Breast epithelium (tissue), 4 donors: ENCODE measurements around the gene ALDH1A3. TPM values are rescaled to one million over a fixed set of nuclear protein-coding genes. Genes with fewer than 3 reads are reported as not detected.

Source experiments
- DNase-seq, 2 donors: peaks; one replicate each; pipeline ENCODE4 v3.0.0-alpha.2; 2019; ENCODE audit warnings: low spot score in 2 of 2
- H3K27ac ChIP-seq, 2 donors: fragments of 200-600 bp; sonication (generic) in 1 of 2; one replicate each; pipeline ENCODE4 v1.5.1; 2016 to 2019; ENCODE audit warnings: mild to moderate bottlenecking in 1 of 2
- H3K27me3 ChIP-seq, 2 donors: fragments of 200-600 bp; sonication (generic) in 1 of 2; one replicate each; pipeline versions ENCODE4 v1.5.1 to v1.6.0; 2017 to 2019; ENCODE audit warnings: control low read depth in 1 of 2, mild to moderate bottlenecking in 1 of 2
- H3K36me3 ChIP-seq: fragments of 200-600 bp; one replicate; pipeline ENCODE4 v1.5.1; 2019
- H3K4me1 ChIP-seq, 2 donors: fragments of 200-600 bp; sonication (generic); one replicate each; pipeline ENCODE4 v1.5.1; 2016 to 2019; ENCODE audit warnings: control low read depth in 1 of 2
- H3K4me3 ChIP-seq, 3 donors: fragments of 200-600 bp; sonication (generic); 1 replicate in 2 of 3; 2 replicates in 1 of 3; pipeline ENCODE4 v1.5.1; 2016 to 2019; ENCODE audit warnings: mild to moderate bottlenecking in 3 of 3, moderate library complexity in 2 of 3
- H3K9me3 ChIP-seq, 2 donors: fragments of 200-600 bp; sonication (generic) in 1 of 2; one replicate each; pipeline ENCODE4 v1.5.1; 2016 to 2019; ENCODE audit warnings: control low read depth in 1 of 2
- POLR2A ChIP-seq: fragments of 450-650 bp; IDR thresholded peaks from one replicate; pipeline ENCODE4 v1.6.1; 2016; ENCODE audit warnings: antibody characterized with exemption, mild to moderate bottlenecking, moderate library complexity
- POLR2AphosphoS5 ChIP-seq, 3 donors: sonication (generic); formaldehyde crosslinking; IDR thresholded peaks; one replicate each; pipeline ENCODE4 v1.6.1; 2017; ENCODE audit warnings: antibody characterized with exemption in 3 of 3
- intact Hi-C: fragments of 100-400 bp; cut with DNase I; formaldehyde crosslinking; loops from one replicate; pipeline ENCODE4 v1.15.1; 2023; ENCODE audit warnings: low total_unique reads
- total RNA-seq, 3 donors: library from RNA; depleted of rRNA; stranded (reverse); fragments of >200 nt; gene quantifications; one replicate each; pipeline ENCODE4 v1.1.0, GENCODE V29; 2016
- TF ChIP-seq, protein P1 (sequence below), 3 donors: fragments of 450-650 bp; IDR thresholded peaks; one replicate each; pipeline ENCODE4 v1.5.1; 2016 to 2017; ENCODE audit warnings: antibody characterized with exemption in 3 of 3, mild to moderate bottlenecking in 3 of 3, moderate library complexity in 3 of 3

ALDH1A3 gene
- 100 to 1,000 TPM in 1 of 3 donors, 10 to 100 TPM in 2; 24.2 to 207 (median 44.9) TPM for total RNA-seq

DNA sequence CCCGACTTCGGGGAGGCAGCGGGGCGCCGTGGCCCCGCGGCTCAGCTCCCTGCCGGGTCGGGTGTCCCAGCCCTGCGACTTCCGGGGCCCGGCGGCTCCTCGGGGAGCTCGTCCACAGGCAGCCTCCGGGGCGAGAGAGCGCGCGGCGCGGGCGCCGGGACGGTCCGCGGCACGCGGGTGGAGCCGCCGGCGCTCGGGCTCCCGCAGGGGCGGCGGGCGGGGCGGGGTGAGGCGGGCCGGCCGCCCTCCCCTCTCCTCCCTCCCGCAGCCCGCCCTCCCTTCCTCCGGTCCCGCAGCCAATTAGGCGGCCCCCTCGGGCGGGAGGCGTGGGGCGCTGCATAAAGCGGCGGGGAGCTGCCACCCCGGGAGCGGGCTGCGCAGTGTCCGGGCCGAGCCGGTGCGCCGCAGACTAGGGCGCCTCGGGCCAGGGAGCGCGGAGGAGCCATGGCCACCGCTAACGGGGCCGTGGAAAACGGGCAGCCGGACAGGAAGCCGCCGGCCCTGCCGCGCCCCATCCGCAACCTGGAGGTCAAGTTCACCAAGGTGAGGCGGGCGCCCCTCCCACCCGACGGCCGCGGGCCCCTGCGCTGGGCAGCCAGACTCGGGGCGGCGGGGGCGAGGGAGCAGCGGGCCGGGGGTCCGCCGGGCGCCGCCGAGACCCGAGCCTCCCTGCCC, at the start of gene ALDH1A3:
Gene ALDH1A3 (plus strand): TSS at position 368 of the 675 bp plus-strand sequence. CDS start 77 bp downstream, at position 445.
- H3K4me3 ChIP-seq, result peak within 1 kb of the TSS; percentile 59 to 86 (median 65)
- no peak for DNase-seq
- TF ChIP-seq POLR2AphosphoS5 (IDR thresholded peaks at IDR 0.05) (peak in 1 of 3 donors; percentile 68), POLR2A (no peak)
- TF ChIP-seq, protein P1, sequence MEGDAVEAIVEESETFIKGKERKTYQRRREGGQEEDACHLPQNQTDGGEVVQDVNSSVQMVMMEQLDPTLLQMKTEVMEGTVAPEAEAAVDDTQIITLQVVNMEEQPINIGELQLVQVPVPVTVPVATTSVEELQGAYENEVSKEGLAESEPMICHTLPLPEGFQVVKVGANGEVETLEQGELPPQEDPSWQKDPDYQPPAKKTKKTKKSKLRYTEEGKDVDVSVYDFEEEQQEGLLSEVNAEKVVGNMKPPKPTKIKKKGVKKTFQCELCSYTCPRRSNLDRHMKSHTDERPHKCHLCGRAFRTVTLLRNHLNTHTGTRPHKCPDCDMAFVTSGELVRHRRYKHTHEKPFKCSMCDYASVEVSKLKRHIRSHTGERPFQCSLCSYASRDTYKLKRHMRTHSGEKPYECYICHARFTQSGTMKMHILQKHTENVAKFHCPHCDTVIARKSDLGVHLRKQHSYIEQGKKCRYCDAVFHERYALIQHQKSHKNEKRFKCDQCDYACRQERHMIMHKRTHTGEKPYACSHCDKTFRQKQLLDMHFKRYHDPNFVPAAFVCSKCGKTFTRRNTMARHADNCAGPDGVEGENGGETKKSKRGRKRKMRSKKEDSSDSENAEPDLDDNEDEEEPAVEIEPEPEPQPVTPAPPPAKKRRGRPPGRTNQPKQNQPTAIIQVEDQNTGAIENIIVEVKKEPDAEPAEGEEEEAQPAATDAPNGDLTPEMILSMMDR (IDR thresholded peaks at IDR 0.05), result no peak
- H3K27ac ChIP-seq, result peak within 1 kb of the TSS; percentile 72 to 79
- intact Hi-C loops, result no loop called here
- H3K4me1 ChIP-seq, result peaks cover 0 to 4% of the 10 kb centered on the region in 2 donors
- no peaks in the 10 kb centered on the region for H3K27me3 ChIP-seq
- H3K36me3 ChIP-seq, result no peaks in the 10 kb centered on the region
- H3K9me3 ChIP-seq, result no peaks in the 10 kb centered on the region

DNA sequence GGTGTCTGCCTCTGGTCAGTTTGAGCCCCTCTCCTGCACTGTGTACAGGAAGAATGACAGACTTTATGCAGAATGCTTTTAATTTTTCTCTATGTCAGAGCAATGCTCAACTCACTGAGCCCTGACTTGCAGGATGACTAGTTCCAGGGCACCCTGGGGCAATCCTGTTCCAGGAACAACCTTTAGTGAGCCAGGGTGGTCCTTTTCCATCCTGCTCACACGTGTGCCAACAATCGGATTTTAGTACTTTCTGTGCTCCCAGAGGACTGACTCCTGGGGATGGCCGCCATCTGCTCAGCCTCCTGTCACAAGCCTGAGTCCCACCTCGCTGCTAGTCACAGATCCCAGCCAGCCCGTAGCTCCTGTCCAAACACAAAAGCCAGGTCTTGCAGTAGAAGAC, 48.2 kb upstream of the ALDH1A3 start:
- H3K27me3 ChIP-seq, result no peaks in the 10 kb centered on the region
- intact Hi-C loops, result no loop called here
- DNase-seq, result no peak
- H3K36me3 ChIP-seq, result no peaks in the 10 kb centered on the region
- TF ChIP-seq, protein P1 (IDR thresholded peaks at IDR 0.05), result no peak
- TF ChIP-seq POLR2AphosphoS5 (IDR thresholded peaks at IDR 0.05) (no peak), POLR2A (no peak)
- no peaks in the 10 kb centered on the region for H3K4me1 ChIP-seq
- no peak overlapping the region for H3K27ac ChIP-seq
- no peak overlapping the region for H3K4me3 ChIP-seq
- H3K9me3 ChIP-seq, result no peaks in the 10 kb centered on the region

DNA sequence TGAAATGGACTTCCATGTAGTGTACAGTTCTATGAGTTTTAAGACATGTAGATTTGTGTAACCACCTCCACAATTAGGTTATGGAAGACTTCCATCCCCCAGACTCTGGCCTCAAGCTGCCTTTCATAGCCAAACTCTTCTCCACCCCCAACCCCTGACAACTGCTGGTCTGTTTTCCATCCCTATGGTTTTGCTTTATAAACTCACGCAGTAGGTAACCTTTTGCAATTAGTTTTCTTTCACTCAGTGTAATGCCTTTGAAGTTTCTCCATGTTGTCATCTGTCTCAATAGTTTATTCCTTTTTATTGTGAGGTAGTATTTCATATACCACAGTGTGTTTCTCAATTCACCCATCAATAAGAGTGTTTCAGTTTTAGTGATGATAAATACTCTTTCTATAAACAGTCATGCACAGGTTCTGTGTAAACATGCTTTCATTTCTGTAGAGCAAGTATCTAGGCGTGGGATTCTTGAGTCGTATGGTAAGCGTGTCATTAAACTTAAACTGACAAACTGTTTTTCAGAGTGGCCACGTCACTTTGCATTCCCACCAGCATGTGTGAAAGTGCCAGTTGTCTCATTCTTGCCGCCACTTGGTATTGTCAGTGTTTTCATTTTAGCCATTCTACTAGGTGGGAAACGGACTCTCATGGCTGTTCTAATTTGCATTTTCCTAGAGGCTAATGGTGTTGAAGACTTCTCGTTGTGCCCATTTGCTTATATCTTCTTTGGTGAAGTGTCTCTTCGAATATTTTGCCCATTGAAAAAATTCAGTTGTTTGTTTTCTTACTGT, 47.3 kb upstream of the ALDH1A3 start:
- H3K36me3 ChIP-seq, result no peaks in the 10 kb centered on the region
- TF ChIP-seq POLR2AphosphoS5 (IDR thresholded peaks at IDR 0.05), result no peak
- TF ChIP-seq, protein P1 (IDR thresholded peaks at IDR 0.05), result no peak
- TF ChIP-seq POLR2A, result no peak
- no peaks in the 10 kb centered on the region for H3K4me1 ChIP-seq
- no peak overlapping the region for H3K27ac ChIP-seq
- no peaks in the 10 kb centered on the region for H3K9me3 ChIP-seq
- H3K27me3 ChIP-seq, result no peaks in the 10 kb centered on the region
- H3K4me3 ChIP-seq, result no peak overlapping the region
- DNase-seq, result no peak
- intact Hi-C loops, result no loop called here

DNA sequence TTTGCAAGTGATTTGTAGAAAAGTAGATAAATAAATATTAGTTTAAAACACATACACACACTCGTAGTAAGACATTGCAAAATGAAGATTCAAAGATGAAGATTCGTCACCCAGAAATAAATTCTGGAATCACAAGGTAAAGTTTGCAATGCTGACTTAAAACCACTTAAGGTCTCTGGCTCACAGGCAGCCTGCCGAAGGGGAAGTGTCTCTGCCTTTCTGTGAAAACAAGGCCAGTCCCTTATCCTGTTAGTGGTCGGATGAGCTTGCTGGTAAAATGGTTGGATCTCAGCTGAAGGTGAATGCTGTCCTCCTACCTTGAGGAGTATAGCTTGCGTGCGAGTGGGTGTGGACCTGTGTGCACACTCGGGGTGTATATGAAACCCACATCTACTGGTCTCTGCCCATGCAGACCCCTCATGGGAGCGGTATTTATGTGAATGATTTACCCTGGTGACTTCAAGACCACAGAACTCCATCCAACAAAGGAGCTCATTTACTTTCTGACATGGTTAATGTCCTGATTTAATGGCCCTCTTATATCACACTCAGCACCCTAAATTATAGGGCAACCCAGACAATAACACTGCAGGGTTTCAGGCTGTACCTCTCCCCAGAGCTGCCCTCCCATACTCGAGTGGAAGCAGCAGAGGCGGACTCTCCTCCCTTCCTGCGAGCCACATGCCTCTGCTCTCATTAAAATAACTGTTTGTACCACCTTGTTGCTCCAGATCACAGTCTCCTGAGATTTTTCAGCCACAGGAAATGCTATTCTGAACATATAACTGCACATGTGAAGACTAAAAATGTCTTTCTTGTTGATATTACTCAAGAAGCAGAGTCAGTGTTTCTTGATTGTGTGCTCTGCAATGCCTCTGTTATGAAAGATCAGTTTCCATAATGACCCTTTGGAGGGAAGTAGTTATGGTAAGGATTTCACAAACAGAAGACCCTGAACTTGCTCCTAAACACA, 45.9 kb upstream of the ALDH1A3 start:
- Histone ChIP-seq H3K4me1 (no peaks in the 10 kb centered on the region), H3K9me3 (no peaks in the 10 kb centered on the region), H3K4me3 (no peak overlapping the region), H3K27me3 (no peaks in the 10 kb centered on the region), H3K36me3 (no peaks in the 10 kb centered on the region), H3K27ac (no peak overlapping the region)
- DNase-seq, result no peak
- intact Hi-C loops, result no loop called here
- no peak for TF ChIP-seq POLR2AphosphoS5 (IDR thresholded peaks at IDR 0.05)
- no peak for TF ChIP-seq POLR2A
- TF ChIP-seq, protein P1 (IDR thresholded peaks at IDR 0.05), result no peak
